Right cardiac atrium (tissue), 5 donors: Measurements from ENCODE around the gene IARS2. TPM values are rescaled to one million over a fixed set of nuclear protein-coding genes. Genes with fewer than 3 reads are reported as not detected.
"Not testable (repeated sequence)": the region's sequence is repeated elsewhere in the genome, so short reads cannot be mapped to it uniquely, and the experiment has no call there.

ENCODE experiments used
- ATAC-seq, 2 donors: fragments of 200-7000 bp; cut with Tn5 transposase; one replicate each; pipeline versions ENCODE4 v1.8.0 to v1.9.1; 2020; ENCODE audit warnings: moderate library complexity in 2 of 2, mild to moderate bottlenecking in 1 of 2
- DNase-seq, 3 donors: peaks; one replicate each; pipeline ENCODE4 v3.0.0-alpha.2; 2020
- H3K27ac ChIP-seq: one replicate; pipeline ENCODE4 v1.5.1; 2013; ENCODE audit warnings: mild to moderate bottlenecking, low read length, control low read depth, moderate library complexity
- H3K27me3 ChIP-seq: one replicate; pipeline ENCODE4 v1.6.1; 2013; ENCODE audit not compliant: control insufficient read depth, insufficient read depth
- H3K4me1 ChIP-seq: one replicate; pipeline ENCODE4 v1.6.1; 2013; ENCODE audit warnings: low read length; ENCODE audit not compliant: control insufficient read depth, insufficient read depth
- H3K4me3 ChIP-seq: one replicate; pipeline ENCODE4 v1.5.1; 2013; ENCODE audit warnings: low read length, control low read depth
- H3K9me3 ChIP-seq: one replicate; pipeline ENCODE4 v1.6.1; 2013; ENCODE audit warnings: low read length; ENCODE audit not compliant: control insufficient read depth
- WGBS: extraction: QIAGEN DNeasy Blood & Tissue Kit; methylation state at CpG from one replicate; pipeline ENCODE4 v1.1.7; 2013; 5-methylcytosine and 5-hydroxymethylcytosine counted together
- intact Hi-C, 4 donors: fragments of 100-400 bp; cut with DNase I; formaldehyde crosslinking; loops; one replicate each; pipeline versions ENCODE4 v1.11.0 to v1.14.0; 2022 to 2023
- polyA plus RNA-seq: library from polyadenylated mRNA; stranded (reverse); fragments of 200-250 nt; gene quantifications from one replicate; pipeline ENCODE4 v1.2.3, GENCODE V29; 2013
- total RNA-seq, 4 donors: library from RNA; stranded (reverse); fragmentation: NEBNext Ultra II Directional; extraction: Animal tissue kit (Norgen Biotek cat#: 25700); gene quantifications; one replicate each; pipeline ENCODE4 v1.2.1, GENCODE V29; 2021
- donor health status: healthy with polysubstance abuse.
- donor health status: DM: no; HTN: yes; CAD: no.
- donor health status: DM: no; HTN: no; CAD: no.
- donor health status: DM: no; HTN: yes; CAD: no; lungs with severe emphysema.
- donor health status: DM: yes; HTN: yes; CAD: no.

Gene IARS2
- total and polyA plus RNA-seq, 5 donors = 43.3 to 64.5 (median 60.0) TPM

GRCh38 chr1:220144051-220144450, 50.1 kb downstream of the IARS2 start:
- Histone ChIP-seq H3K4me3 (no peak overlapping the region), H3K9me3 (no peaks in the 10 kb centered on the region)

GRCh38 chr1:220149742-220150141, 55.8 kb downstream of the IARS2 start:
- ATAC-seq (no peak), DNase-seq (no peak)
- no peak overlapping the region for H3K27ac ChIP-seq
- no peaks in the 10 kb centered on the region for H3K9me3 ChIP-seq
- peaks cover 5% of the 10 kb centered on the region for H3K4me1 ChIP-seq
- intact Hi-C loops = no loop called here
- no peaks in the 10 kb centered on the region for H3K27me3 ChIP-seq
- WGBS = 89% methylated on average over 1 of the region's 1 CpG
- H3K4me3 ChIP-seq = no peak overlapping the region

More at GRCh38 chr1:220144051-220144450, 50.1 kb downstream of the IARS2 start:
- Histone ChIP-seq H3K27ac (no peak overlapping the region), H3K4me1 (no peaks in the 10 kb centered on the region), H3K27me3 (no peaks in the 10 kb centered on the region)
- DNase-seq (no peak), ATAC-seq (no peak)
- intact Hi-C loops = no loop called here
- WGBS = 87% methylated on average over 5 of the region's 5 CpGs

GRCh38 chr1:220151454-220151853, 57.5 kb downstream of the IARS2 start:
- Histone ChIP-seq H3K27ac (no peak overlapping the region), H3K4me1 (peaks cover 5% of the 10 kb centered on the region), H3K9me3 (no peaks in the 10 kb centered on the region), H3K4me3 (no peak overlapping the region), H3K27me3 (no peaks in the 10 kb centered on the region)
- intact Hi-C loops = no loop called here
- DNase-seq (peak; percentile 47 to 77 (median 61)), ATAC-seq (peak; percentile 83 to 89)
- 25% methylated on average over 3 of the region's 3 CpGs for WGBS

- H3K4me3 ChIP-seq = no peak overlapping the region
- no peaks in the 10 kb centered on the region for H3K27me3 ChIP-seq
- H3K9me3 ChIP-seq = no peaks in the 10 kb centered on the region
- intact Hi-C loops = no loop called here
- ATAC-seq (no peak), DNase-seq (no peak)
- no peak overlapping the region for H3K27ac ChIP-seq
- H3K4me1 ChIP-seq = peaks cover 5% of the 10 kb centered on the region
Measured at GRCh38 chr1:220153147-220153546, 59.2 kb downstream of the IARS2 start.

- ATAC-seq = no peak
- 92% methylated on average over 4 of the region's 4 CpGs for WGBS
- no peak overlapping the region for H3K27ac ChIP-seq
- H3K4me1 ChIP-seq = peaks cover 2% of the 10 kb centered on the region
- H3K27me3 ChIP-seq = no peaks in the 10 kb centered on the region
- DNase-seq = no peak
- no peaks in the 10 kb centered on the region for H3K9me3 ChIP-seq
- no peak overlapping the region for H3K4me3 ChIP-seq
- intact Hi-C loops = no loop called here
Measured at GRCh38 chr1:220156620-220157146, 62.8 kb downstream of the IARS2 start.

- Histone ChIP-seq H3K27me3 (no peaks in the 10 kb centered on the region), H3K4me1 (no peaks in the 10 kb centered on the region), H3K9me3 (no peaks in the 10 kb centered on the region), H3K27ac (no peak overlapping the region), H3K4me3 (no peak overlapping the region)
- intact Hi-C loops = no loop called here
- WGBS = 53% methylated on average over 2 of the region's 2 CpGs
- ATAC-seq (no peak), DNase-seq (no peak)
Measured at GRCh38 chr1:220157738-220158137, 63.8 kb downstream of the IARS2 start.

- H3K27ac ChIP-seq, intact Hi-C loops: not testable (repeated sequence)
- WGBS = 98% methylated on average over 7 of the region's 7 CpGs
Measured at GRCh38 chr1:220158530-220158929, 64.6 kb downstream of the IARS2 start.

GRCh38 chr1:220159041-220159440, 65.1 kb downstream of the IARS2 start:
- H3K27ac ChIP-seq = no peak overlapping the region
- ATAC-seq = no peak
- no peaks in the 10 kb centered on the region for H3K9me3 ChIP-seq
- no peak for DNase-seq
- intact Hi-C loops = no loop called here
- no peaks in the 10 kb centered on the region for H3K27me3 ChIP-seq
- no peak overlapping the region for H3K4me3 ChIP-seq
- WGBS = 94% methylated on average over 3 of the region's 3 CpGs
- no peaks in the 10 kb centered on the region for H3K4me1 ChIP-seq

More at GRCh38 chr1:220158530-220158929, 64.6 kb downstream of the IARS2 start:
- H3K27me3 ChIP-seq, H3K4me3 ChIP-seq, ATAC-seq, H3K4me1 ChIP-seq, DNase-seq, H3K9me3 ChIP-seq: not testable (repeated sequence)

GRCh38 chr1:220160027-220160426, 66.1 kb downstream of the IARS2 start:
- no peak overlapping the region for H3K27ac ChIP-seq
- H3K4me3 ChIP-seq = no peak overlapping the region
- H3K4me1 ChIP-seq = no peaks in the 10 kb centered on the region
- intact Hi-C loops = no loop called here
- no peaks in the 10 kb centered on the region for H3K27me3 ChIP-seq
- H3K9me3 ChIP-seq = no peaks in the 10 kb centered on the region
- no peak for DNase-seq
- no peak for ATAC-seq
- 92% methylated on average over 1 of the region's 1 CpG for WGBS

- Histone ChIP-seq H3K27ac (no peak overlapping the region), H3K9me3 (no peaks in the 10 kb centered on the region), H3K4me3 (no peak overlapping the region), H3K27me3 (no peaks in the 10 kb centered on the region), H3K4me1 (no peaks in the 10 kb centered on the region)
- intact Hi-C loops = no loop called here
- 66% methylated on average over 1 of the region's 1 CpG for WGBS
- ATAC-seq (no peak), DNase-seq (no peak)
Measured at GRCh38 chr1:220164116-220164515, 70.2 kb downstream of the IARS2 start.

GRCh38 chr1:220164517-220164916, 70.6 kb downstream of the IARS2 start:
- no peak for DNase-seq
- 64% methylated on average over 2 of the region's 2 CpGs for WGBS
- Histone ChIP-seq H3K4me1 (no peaks in the 10 kb centered on the region), H3K27ac (no peak overlapping the region), H3K27me3 (no peaks in the 10 kb centered on the region), H3K9me3 (no peaks in the 10 kb centered on the region), H3K4me3 (no peak overlapping the region)
- no peak for ATAC-seq
- intact Hi-C loops = no loop called here

- intact Hi-C loops = no loop called here
- H3K4me3 ChIP-seq = no peak overlapping the region
- DNase-seq (no peak), ATAC-seq (no peak)
- H3K4me1 ChIP-seq = no peaks in the 10 kb centered on the region
- H3K27me3 ChIP-seq = no peaks in the 10 kb centered on the region
- no peak overlapping the region for H3K27ac ChIP-seq
- WGBS = 95% methylated on average over 4 of the region's 4 CpGs
- no peaks in the 10 kb centered on the region for H3K9me3 ChIP-seq
Measured at GRCh38 chr1:220166853-220167252, 72.9 kb downstream of the IARS2 start.
